Stimulated activated CD4-positive, alpha-beta T cell treated with anti-CD3 and anti-CD28 coated beads, Interleukin-2, amount 100 ng/mL, for 48 hours (primary cell): ENCODE measurements around the gene PTGDR2.

ENCODE experiments used
- DNase-seq, 2 donors: peaks; one replicate each; pipeline ENCODE4 v3.0.0-alpha.2; 2020

PTGDR2 gene

DNA sequence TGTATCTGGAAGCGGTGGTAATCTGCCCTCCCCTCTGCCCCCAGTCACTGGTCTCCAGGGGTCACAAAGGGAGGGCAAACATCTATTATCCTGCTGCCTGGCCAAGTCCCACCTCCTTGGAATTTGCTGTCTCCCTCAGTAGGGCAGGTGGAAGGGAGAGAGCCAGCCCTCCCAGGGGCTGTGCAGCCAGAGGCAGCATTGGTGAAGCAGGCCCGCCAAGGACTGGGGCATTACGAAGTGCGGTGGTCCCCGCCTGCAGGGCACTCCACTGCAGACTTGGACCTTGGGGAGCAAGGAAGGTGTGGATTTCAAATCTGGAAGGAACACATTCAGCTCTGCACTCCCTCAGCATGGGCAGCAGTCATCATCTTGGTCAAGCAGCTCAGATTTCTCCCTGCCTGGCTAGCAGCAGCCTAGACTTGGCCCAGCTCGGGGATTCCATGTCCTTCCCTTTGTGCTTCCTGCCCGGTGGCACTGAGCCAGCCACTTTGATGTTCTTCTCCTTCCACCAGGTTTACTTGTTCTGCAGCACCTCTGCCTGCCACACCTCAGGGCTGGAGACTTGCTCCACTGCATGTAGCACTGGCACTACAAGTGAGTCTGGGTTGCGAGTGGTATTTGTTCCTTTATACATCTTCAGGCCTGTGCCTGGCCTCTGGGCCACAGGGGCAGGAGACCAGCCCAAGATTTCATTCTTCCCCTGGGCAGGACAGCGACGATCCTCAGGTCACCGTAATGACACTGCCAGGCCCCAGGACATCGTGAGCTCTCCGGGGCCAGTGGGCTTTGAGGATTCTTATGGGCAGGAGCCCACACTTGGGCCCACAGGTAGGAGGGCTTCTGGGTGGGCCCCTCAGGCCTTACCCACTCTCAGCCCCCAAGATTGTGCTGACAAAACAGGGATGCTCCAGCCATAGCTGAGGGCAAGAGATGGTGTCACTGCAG is 18.9 kb upstream of the PTGDR2 start:
- DNase-seq: no peak

DNA sequence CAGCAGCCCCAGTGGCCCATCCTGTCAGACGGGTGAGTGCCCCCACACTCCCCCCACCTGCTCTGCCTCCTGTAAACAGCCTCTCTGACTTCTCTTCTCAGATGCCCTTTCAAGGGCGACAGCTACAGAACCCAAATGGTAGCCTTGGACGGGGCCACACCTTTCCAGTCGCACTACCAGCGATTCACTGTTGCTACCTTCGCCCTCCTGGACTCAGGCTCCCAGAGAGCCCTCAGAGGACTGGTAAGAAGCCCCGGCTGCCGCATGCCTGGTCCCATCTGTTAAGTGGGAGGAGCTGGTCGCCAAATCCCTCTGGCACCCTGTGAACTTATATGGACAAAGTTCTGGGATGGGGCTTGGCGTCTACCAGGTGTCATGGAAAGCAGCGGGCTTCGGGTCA is 17.8 kb upstream of the PTGDR2 start:
- DNase-seq: no peak

DNA sequence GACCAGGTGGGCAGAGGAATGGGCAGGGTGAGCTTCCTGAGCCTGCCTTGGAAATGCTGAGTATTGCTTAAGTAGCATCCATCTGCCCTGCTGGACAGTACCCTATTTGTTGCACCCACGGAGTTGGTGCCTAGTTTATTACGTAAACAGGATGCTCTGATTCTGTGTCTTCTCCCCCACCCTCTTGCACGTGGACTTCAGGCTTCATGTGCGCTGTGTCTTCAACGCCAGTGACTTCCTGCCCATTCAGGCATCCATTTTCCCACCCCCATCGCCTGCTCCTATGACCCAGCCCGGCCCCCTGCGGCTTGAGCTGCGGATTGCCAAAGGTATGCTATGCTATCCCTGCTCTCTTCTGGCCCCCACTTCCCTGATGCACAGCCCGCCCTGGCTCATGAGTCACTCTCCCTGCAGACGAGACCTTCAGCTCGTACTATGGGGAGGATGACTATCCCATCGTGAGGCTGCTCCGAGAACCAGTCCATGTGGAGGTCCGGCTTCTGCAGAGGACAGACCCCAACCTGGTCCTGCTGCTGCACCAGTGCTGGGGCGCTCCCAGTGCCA is 17.3 kb upstream of the PTGDR2 start:
- no peak for DNase-seq

DNA sequence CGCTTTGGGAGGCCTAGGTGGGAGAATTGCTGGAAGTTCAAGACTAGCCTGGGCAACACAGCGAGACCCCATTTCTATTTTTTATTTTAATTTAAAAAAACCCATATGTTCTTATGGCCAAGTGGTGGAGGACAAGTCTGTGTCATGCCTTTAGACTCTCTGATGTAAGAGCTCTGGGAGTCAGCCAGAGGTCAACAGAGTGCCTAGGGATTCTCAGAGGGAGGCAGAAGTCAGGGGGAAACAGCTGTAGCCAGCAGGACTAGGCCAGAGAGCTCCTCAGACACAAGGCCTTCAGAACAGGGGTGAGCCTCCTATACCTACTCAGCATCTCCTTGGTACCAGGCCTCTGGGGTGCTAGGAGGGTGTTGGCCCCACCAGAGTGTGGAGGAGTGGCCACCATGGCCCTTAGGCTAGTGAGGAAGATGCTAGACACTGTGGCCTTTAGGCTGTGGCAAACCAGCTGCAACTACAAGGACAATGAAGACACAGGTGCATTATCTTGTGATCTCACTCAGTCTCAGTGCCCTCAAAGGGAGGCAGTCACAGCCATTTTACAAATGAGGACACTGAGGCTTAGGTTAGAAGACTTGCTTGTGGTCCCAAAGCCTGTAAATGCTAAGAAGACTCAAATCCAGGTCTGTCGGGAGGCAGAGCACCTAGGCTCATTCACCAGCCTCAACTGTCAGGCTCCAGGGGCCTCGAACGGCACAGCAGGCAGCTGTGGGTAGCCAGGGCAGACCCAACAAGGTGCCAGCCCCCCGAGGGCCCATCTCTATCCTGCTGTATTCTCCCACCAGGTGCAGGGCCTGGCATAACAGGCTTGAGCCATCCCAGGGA is 16.6 kb upstream of the PTGDR2 start:
- DNase-seq: no peak

DNA sequence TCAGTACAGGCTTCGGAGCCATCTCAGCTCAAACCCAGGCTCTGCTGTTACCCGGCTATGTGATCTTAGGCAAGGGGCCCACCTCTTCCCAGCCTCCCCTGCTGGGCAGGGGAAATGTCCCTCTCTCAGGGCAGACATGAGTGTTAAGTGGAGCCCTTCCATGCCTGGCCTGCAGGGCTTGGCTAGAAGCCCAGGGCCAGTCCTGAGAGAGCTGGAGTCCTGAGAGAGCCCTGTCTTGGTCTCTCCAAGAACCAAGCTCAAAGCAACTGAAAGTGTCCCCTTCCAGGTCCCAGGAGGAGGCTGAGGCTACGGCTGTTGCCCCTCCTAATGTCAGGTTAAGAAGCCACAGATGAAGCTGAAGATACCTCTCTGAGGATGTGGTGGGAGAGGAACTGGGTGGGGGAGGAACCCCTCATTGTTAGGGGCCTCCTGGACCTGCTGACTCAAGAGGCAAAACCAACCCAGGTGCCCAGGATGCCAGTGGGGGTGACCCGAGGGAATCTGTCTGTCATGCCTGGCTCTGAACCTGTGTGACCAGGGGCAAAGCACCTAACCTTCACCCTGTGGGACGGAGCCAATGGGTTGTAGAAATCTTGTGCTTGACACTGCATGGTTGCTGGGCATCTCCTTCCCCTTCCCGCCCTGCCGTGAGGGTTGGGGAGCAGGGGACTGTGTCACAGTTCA is 15.8 kb upstream of the PTGDR2 start:
- DNase-seq: no peak

DNA sequence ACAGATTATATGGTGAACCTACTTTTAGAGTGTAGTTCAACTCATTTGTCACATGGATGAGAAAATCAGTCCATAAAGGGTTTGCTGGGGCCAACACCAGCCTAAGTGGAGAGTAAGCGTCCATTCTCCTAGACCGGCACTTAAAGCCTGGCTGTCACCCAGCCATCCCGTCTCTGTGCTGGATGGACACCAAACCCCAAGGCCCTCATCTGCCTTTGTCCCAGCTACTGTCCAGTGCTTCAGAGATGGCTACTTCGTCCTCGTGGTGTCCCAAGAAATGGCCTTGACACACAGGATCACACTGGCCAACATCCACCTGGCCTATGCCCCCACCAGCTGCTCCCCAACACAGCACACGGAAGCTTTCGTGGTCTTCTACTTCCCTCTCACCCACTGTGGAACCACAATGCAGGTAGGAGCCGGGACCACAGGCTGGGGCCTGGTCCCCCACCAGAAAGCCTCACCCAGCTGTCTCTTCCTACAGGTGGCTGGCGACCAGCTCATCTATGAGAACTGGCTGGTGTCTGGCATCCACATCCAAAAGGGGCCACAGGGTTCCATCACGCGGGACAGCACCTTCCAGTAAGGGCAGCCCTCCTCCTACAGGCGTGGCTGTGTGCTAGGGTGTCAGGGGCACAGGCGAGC is 15.1 kb upstream of the PTGDR2 start:
- no peak for DNase-seq

DNA sequence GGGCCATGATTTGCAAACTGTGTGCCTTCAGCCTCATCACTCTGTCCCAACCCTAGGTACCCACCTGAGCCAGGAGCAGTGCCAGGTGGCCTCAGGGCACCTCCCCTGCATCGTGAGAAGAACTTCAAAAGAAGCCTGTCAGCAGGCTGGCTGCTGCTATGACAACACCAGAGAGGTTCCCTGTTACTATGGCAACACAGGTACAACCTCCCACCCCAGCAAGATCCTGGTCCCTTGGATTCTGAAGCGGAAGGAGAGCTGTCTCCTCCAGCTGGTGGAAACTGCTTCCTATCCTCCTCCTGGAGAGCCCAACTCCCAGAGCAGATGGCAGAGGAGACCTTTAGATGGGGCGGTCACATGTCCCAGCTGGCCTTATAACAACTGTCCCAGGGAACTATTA is 14.5 kb upstream of the PTGDR2 start:
- no peak for DNase-seq

DNA sequence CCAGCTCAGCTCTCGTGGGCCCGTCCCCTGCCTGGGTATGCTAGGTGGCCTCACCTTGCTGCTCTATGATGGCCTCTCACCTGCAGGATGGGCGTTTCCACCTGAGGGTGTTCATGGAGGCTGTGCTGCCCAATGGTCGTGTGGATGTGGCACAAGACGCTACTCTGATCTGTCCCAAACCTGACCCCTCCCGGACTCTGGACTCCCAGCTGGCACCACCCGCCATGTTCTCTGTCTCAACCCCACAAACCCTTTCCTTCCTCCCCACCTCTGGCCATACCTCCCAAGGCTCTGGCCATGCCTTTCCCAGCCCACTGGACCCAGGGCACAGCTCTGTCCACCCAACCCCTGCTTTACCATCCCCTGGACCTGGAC is 13.7 kb upstream of the PTGDR2 start:
- no peak for DNase-seq

DNA sequence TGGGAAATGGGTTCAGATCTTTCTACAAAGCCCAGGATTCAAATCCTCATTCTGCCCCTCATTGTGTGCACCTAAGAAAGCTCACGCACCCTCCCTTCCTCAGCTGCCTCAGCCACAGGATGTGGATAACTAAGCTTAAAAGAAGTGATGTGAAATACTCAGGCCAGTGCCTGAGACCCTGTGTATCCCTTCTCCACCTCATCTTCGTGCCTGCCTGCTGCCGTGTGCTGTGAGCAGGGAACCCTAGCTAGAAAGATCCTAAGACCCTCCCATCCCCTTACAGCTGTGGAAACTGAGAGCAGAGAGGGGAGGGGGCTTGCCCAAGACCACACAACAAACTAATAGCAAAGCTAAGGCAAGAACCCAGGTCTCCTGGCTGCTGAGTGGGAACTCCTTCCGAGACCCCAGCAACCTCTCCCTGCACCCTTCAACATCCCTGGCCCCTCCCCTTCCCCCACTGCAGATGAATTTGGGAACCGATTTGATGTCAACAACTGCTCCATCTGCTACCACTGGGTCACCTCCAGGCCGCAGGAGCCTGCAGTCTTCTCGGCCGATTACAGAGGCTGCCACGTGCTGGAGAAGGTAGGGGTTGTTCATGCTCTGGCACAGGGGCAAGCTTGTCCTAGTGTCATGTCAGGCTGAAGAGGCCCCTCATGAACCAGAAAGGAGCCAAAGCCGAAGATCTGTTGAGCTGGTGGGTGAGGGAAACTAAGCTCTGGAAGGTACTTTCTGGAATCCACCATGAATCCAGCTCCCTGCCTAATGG is 13.1 kb upstream of the PTGDR2 start:
- no peak for DNase-seq

DNA sequence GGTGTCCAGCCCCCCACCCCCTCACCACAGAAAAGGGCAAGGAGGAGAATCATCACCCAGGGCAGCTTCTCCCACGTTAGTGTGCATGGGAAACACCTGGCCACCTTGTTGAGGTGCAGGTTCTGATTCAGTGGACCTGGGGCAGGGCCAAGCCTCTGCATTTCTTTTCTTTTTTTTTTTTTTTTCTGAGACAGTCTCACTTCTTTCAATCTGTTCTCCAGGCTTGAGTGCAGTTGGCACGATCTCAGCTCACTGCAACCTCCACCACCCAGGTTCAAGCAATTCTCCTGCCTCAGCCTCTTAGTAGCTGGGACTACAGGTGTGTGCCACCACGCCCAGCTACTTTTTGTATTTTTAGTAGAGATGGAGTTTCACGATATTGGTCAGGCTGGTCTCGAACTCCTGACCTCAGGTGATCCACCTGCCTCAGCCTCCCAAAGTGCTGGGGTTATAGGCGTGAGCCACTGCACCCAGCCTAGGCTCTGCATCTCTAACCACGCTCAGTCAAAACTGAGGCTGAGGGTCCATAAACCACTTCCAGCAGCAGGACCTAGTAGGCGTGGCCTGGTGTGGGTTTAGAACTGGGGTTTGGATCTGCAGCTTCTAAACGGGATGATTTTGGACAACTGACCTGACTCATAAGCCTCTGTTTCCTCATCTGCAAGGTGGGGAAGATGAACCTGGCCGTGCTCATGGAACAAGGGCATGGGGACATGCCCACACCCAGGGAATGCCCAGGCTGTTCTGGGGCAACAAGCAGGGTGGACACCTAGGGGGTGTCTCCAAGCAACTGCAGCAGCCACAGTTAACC is 12.3 kb upstream of the PTGDR2 start:
- DNase-seq: no peak

DNA sequence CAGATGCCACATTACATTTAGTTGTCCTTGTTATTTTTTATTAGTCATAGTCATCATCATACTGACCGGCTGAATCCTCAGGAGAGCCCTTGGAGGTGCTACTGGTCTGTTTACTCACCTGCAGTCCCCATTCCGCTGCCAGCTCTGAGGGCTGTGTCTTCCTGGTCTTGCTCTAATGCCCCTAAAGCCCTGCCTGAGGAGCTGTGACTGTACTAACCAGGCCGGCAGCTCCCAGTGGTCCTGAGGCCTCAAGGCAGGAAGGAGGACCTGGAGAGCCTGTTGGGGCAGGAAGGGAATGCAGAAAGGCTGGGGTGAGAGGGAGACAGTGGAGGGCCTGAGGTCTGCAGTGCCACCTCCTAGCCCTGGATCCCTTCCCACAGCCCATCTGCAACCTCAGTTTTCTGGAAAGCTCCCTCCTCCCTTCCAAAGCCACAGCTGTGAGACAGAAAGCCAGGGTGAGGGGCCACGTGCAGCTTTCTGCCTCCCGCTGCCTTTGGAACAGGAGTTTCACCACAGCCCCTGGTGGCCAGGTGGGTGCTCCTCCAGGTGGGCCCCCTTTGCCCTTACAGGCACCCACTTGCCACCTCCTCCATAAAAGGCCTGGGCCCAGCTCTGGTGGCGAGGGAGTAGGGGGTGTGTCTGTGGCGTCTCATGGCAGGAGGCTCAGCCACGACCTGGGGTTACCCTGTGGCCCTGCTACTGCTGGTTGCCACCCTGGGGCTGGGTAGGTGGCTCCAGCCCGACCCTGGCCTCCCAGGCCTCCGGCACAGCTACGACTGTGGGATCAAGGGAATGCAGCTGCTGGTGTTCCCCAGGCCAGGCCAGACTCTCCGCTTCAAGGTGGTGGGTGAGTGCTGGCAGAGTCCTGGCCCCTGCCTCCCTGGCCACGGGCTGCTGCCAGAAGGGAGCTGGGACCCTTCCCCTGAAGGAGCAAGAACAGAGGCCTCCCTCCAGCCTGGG is 11.4 kb upstream of the PTGDR2 start, which contains the start of gene ZP1:
Gene ZP1, plus strand, starts transcription at position 632 of the 960 bp plus-strand sequence. Its CDS starts 20 bp downstream, at position 652.
- DNase-seq: no peak

DNA sequence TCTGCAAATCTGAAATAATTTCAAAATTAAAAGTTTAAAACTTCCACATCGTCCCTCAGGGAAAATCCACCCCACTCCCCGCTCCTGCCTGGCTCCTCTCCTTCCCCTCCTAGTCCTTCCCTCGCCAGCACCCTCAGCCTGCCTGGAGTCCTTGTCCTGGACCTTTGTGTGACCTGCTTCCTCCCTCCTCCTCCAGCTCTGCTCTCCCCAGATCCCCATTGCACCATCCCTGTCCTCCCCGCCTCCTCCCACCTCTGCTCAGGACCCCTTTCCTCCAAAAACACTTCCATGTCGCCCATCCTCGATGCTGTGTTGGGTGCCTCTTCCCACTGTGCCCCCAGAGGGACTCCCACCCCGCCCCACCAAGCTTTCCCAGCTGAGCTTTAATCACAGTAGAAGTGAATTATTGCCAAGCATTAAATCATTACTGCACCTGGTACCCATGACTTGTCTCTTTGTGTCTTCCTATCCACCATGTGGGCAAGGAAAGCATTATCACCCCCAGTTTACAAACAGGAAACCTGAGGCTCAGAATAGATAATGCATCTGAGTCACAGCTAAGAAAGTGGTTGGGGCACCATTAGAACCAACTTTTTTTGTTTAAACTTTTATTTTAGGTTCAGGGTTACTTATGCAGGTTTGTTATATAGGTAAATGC is 9.2 kb upstream of the PTGDR2 start:
- no peak for DNase-seq

DNA sequence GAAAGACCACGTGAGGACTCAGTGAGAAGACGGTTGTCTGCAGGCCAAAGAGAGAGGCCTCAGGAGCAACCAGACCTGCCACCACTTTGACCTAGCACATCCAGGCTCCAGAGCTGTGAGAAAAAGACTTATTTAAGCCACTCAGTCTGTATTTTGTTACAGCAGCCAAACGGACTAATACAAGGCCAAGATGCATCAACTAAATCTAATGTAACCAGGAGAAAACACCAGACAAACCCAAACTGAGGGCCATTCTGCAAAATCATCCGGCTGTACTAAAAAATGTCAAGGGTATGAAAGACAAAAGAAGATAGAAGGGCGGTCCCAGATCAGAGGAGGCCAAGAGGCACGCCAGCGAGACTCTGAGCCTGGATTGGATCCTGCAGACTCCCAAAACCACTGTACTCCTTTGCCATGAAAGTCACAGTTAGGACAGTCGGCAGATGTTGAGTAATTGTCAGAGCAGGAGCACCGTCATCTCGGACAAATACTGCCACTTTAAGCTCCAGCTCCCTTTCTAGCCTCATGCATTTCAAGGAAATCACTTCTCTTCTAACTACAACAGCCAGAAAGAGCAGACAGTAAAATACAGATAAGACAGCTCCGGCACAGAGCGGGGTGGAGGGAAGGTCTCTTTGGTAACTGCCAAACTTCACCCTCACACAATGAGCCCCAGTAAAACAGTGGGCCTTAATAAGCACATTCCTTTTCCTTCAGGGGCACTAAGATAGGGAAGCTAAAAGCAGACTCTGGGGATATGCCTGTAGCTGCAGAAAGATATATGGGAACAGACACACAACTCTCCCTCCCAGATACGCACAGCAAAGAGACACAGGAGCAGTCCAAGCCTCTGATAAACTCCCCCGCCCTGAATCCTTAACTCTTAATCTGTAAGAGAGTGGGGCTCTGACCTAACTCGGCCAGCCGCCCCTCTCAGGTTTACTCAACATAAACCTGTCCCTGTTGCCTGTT is 8.1 kb upstream of the PTGDR2 start:
- no peak for DNase-seq

DNA sequence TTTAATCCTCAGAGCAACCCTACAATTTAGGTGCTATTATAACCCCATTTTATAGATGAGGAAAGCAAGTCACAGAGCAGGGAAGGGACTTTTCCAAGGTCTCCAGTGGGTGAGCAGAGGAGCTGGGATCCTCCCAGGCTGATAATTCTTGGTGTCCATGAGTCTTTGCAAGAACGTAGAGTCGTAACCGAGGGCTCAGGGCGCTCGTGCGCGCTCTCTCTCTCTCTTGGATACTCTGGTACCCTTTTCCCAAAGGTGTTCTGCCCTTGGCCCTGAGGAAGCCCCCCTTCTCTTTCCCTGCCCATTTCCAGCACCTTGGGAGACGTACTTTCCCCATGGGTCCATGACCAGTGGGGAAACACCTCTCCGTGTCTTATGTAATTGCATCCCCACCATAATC is 6.4 kb upstream of the PTGDR2 start:
- no peak for DNase-seq

DNA sequence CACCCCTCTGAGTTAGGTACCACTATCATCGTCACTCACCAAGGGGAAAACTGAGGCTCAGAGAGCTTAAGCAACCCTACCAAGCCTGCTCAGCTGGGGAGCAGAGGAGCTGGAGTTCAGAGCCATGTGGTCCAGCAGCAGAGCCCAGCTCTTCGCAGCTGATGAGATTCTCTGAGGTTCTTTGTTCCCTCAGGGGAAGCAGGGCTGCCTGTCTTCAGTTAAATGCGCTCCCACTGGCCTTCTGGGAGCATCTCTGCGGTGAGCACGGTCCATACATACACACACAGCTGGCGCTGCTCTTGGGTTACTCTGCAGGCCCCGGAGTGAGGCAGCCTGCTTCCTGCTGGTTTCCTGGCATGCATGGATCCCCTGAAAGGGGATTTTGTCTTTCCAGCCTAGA is 5.2 kb upstream of the PTGDR2 start:
- no peak for DNase-seq

DNA sequence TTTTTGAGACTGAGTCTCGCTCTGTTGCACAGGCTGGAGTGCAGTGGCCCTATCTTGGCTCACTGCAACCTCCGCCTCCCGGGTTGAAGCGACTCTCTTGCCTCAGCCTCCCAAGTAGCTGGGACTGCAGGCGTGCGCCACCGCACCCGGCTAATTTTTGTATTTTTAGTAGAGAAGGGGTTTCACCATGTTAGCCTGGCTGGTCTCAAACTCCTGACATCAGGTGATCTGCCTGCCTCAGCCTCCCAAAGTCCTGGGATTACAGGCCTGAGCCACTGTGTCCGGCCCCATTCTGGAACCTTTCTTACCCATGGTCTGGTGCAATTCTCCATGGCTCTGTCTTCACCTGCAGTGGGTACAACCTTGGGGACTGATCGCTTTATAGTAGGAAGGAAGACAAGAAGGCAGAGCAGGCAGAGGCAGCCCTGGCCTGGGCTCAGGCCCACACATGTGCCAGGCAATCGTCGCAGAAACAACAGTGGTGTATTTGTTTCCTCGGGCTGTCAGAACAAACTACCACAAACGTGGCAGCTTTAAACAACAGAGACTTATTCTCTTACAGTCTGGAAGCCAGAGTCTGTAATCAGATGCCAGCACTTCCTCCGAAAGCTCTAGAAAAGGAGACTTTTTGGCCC is 4.0 kb upstream of the PTGDR2 start:
- no peak for DNase-seq
